ENCODE results near the gene NPHP4. TPM values are rescaled to one million over a fixed set of nuclear protein-coding genes. Genes with fewer than 3 reads are reported as not detected.

NPHP4 gene
- total RNA-seq, 1 experiment from 2014 or later, result 16.8 TPM

DNA sequence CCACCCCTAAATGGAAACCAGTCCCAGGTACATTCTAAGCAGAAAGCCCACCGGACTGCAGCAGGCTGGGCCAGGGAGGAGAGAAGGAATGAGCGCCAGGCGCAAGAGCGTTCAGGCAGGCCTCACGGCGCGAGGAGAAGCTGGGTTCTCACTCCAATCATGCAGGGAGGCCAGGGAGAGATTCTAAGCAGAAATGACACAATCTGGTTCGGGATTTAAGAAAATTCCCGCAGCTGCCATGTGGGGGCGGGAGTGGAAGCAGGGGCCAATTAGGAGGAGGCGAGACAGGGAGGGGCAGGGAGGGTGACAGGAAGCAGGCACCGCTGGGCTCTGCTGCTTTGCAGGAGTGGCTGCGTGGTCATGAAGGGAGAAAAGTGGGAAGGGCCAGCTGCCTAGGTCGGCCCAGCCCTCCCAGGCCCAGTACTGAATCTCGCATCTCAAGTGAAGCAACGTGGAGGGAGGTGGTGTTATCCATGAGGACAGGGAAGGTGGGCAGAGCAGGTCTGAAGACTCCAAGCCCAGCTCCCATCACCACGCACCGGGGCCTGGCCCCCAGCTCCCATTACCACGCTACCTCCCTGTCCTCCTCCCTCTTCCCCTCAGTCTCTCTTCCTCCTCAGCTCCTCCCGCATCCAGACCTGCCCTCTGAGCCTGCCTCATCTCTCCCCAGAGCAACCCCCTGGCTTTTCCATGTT lies 11.8 kb downstream of the NPHP4 start:
- ChIA-PET CTCF (interaction anchor here (0.5 to 3.3 kb wide), 20 partner anchors 11 to 764 kb away, joined by 3 to 39 read pairs (median 4); partner anchors contain the start of genes NPHP4 and RNF207), POLR2A (interaction anchor here (0.7 to 2.1 kb wide), 2 partner anchors 12 to 24 kb away, joined by 3 to 9 read pairs; partner anchors contain the start of gene NPHP4)
- Mint-ChIP-seq H3K27ac (peak overlapping the region; percentile 69), H3K4me1 (peaks cover 15% of the 10 kb centered on the region), H3K36me3 (peaks cover 17% of the 10 kb centered on the region), H3K9me3 (0 out of 2 replicates have a peak, but pooled peaks cover 3% of the 10 kb centered on the region), H3K27me3 (ENCODE audit: low read depth) (no peaks in the 10 kb centered on the region), H3K4me3 (peak overlapping the region; percentile 57)
- ATAC-seq (peak; percentile 98), DNase-seq (ENCODE audit: low spot score) (peak; percentile 88)
- TF ChIP-seq FOXK1 (CRISPR knock-in tag; IDR thresholded peaks at IDR 0.05) (peak; percentile 51; the same call in 1 of the 2 replicates), MYBL2 (CRISPR knock-in tag; IDR thresholded peaks at IDR 0.05) (0 out of 2 replicates have a peak, but pooled peaks have one; percentile 20), NFE2L1 (CRISPR knock-in tag; IDR thresholded peaks at IDR 0.05) (0 out of 2 replicates have a peak, but pooled peaks have one; percentile 42), ZNF263 (CRISPR knock-in tag; IDR thresholded peaks at IDR 0.05; ENCODE audit: low read depth) (peak; percentile 41; the same call in 1 of the 2 replicates), TCF7 (CRISPR knock-in tag; IDR thresholded peaks at IDR 0.05; ENCODE audit: low read depth) (no peak), ETV6 (CRISPR knock-in tag; IDR thresholded peaks at IDR 0.05) (0 out of 2 replicates have a peak, but pooled peaks have one; percentile 11), SMAD3 (CRISPR knock-in tag; IDR thresholded peaks at IDR 0.05; ENCODE audit: borderline replicate concordance) (no peak)
- TF ChIP-seq, protein P1, sequence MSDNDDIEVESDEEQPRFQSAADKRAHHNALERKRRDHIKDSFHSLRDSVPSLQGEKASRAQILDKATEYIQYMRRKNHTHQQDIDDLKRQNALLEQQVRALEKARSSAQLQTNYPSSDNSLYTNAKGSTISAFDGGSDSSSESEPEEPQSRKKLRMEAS (CRISPR knock-in tag; IDR thresholded peaks at IDR 0.05), result peak; percentile 57
- TF ChIP-seq, protein P2, sequence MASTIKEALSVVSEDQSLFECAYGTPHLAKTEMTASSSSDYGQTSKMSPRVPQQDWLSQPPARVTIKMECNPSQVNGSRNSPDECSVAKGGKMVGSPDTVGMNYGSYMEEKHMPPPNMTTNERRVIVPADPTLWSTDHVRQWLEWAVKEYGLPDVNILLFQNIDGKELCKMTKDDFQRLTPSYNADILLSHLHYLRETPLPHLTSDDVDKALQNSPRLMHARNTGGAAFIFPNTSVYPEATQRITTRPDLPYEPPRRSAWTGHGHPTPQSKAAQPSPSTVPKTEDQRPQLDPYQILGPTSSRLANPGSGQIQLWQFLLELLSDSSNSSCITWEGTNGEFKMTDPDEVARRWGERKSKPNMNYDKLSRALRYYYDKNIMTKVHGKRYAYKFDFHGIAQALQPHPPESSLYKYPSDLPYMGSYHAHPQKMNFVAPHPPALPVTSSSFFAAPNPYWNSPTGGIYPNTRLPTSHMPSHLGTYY (CRISPR knock-in tag; IDR thresholded peaks at IDR 0.05), result no peak
- TF ChIP-seq, protein P3, sequence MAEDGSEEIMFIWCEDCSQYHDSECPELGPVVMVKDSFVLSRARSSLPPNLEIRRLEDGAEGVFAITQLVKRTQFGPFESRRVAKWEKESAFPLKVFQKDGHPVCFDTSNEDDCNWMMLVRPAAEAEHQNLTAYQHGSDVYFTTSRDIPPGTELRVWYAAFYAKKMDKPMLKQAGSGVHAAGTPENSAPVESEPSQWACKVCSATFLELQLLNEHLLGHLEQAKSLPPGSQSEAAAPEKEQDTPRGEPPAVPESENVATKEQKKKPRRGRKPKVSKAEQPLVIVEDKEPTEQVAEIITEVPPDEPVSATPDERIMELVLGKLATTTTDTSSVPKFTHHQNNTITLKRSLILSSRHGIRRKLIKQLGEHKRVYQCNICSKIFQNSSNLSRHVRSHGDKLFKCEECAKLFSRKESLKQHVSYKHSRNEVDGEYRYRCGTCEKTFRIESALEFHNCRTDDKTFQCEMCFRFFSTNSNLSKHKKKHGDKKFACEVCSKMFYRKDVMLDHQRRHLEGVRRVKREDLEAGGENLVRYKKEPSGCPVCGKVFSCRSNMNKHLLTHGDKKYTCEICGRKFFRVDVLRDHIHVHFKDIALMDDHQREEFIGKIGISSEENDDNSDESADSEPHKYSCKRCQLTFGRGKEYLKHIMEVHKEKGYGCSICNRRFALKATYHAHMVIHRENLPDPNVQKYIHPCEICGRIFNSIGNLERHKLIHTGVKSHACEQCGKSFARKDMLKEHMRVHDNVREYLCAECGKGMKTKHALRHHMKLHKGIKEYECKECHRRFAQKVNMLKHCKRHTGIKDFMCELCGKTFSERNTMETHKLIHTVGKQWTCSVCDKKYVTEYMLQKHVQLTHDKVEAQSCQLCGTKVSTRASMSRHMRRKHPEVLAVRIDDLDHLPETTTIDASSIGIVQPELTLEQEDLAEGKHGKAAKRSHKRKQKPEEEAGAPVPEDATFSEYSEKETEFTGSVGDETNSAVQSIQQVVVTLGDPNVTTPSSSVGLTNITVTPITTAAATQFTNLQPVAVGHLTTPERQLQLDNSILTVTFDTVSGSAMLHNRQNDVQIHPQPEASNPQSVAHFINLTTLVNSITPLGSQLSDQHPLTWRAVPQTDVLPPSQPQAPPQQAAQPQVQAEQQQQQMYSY (CRISPR knock-in tag; IDR thresholded peaks at IDR 0.05), result peak; percentile 69
- TF ChIP-seq, protein P4, sequence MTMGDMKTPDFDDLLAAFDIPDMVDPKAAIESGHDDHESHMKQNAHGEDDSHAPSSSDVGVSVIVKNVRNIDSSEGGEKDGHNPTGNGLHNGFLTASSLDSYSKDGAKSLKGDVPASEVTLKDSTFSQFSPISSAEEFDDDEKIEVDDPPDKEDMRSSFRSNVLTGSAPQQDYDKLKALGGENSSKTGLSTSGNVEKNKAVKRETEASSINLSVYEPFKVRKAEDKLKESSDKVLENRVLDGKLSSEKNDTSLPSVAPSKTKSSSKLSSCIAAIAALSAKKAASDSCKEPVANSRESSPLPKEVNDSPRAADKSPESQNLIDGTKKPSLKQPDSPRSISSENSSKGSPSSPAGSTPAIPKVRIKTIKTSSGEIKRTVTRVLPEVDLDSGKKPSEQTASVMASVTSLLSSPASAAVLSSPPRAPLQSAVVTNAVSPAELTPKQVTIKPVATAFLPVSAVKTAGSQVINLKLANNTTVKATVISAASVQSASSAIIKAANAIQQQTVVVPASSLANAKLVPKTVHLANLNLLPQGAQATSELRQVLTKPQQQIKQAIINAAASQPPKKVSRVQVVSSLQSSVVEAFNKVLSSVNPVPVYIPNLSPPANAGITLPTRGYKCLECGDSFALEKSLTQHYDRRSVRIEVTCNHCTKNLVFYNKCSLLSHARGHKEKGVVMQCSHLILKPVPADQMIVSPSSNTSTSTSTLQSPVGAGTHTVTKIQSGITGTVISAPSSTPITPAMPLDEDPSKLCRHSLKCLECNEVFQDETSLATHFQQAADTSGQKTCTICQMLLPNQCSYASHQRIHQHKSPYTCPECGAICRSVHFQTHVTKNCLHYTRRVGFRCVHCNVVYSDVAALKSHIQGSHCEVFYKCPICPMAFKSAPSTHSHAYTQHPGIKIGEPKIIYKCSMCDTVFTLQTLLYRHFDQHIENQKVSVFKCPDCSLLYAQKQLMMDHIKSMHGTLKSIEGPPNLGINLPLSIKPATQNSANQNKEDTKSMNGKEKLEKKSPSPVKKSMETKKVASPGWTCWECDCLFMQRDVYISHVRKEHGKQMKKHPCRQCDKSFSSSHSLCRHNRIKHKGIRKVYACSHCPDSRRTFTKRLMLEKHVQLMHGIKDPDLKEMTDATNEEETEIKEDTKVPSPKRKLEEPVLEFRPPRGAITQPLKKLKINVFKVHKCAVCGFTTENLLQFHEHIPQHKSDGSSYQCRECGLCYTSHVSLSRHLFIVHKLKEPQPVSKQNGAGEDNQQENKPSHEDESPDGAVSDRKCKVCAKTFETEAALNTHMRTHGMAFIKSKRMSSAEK (CRISPR knock-in tag; IDR thresholded peaks at IDR 0.05; ENCODE audit: borderline replicate concordance), result no peak

DNA sequence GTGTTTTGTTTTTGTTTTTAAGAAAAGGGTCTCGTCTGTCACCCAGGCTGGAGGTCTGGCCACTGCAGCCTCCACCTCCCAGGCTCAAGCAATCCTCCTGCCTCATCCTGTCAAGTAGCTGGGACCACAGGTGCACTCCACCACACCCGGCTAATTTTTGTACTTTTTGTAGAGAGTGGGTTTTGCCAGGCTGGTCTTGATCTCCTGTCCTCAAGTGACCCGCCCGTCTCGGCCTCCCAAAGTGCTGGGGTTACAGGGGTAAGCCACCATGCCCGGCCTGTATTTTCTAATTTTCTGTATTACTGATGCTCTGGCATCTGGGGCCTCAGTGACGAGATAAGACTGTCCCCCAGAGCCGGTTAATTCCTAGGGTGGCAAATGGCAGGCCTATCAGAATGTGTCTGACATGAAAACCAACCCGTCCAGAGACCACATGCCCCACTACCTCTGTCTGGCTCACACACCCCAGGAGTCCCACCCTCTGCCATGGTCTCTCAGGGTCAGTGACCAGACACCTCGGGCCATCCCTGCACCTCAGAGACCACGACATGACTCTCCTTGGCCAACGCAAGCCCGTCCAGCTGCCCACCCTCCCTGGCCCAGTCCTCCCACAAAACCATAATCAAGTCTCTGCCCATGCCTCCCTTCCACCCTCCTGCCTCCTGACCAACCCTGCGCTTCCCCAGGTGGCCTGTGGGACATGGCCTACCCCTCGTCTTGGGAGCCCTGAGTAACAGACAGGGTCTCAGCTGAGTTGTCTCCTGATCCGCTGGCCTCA lies 12.5 kb downstream of the NPHP4 start:
- POLR2A ChIA-PET, result interaction anchor here (0.7 to 2.1 kb wide), 2 partner anchors 13 to 24 kb away, joined by 3 to 9 read pairs; partner anchors contain the start of gene NPHP4
- CTCF ChIA-PET, result interaction anchor here (0.9 to 3.3 kb wide), 12 partner anchors 12 to 234 kb away, joined by 3 to 39 read pairs (median 5); partner anchors contain the start of gene NPHP4
- TF ChIP-seq, protein P5, sequence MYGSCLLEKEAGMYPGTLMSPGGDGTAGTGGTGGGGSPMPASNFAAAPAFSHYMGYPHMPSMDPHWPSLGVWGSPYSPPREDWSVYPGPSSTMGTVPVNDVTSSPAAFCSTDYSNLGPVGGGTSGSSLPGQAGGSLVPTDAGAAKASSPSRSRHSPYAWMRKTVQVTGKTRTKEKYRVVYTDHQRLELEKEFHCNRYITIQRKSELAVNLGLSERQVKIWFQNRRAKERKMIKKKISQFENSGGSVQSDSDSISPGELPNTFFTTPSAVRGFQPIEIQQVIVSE (CRISPR knock-in tag; IDR thresholded peaks at IDR 0.05; ENCODE audit: borderline replicate concordance), result no peak
- TF ChIP-seq, protein P6, sequence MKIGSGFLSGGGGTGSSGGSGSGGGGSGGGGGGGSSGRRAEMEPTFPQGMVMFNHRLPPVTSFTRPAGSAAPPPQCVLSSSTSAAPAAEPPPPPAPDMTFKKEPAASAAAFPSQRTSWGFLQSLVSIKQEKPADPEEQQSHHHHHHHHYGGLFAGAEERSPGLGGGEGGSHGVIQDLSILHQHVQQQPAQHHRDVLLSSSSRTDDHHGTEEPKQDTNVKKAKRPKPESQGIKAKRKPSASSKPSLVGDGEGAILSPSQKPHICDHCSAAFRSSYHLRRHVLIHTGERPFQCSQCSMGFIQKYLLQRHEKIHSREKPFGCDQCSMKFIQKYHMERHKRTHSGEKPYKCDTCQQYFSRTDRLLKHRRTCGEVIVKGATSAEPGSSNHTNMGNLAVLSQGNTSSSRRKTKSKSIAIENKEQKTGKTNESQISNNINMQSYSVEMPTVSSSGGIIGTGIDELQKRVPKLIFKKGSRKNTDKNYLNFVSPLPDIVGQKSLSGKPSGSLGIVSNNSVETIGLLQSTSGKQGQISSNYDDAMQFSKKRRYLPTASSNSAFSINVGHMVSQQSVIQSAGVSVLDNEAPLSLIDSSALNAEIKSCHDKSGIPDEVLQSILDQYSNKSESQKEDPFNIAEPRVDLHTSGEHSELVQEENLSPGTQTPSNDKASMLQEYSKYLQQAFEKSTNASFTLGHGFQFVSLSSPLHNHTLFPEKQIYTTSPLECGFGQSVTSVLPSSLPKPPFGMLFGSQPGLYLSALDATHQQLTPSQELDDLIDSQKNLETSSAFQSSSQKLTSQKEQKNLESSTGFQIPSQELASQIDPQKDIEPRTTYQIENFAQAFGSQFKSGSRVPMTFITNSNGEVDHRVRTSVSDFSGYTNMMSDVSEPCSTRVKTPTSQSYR (CRISPR knock-in tag; IDR thresholded peaks at IDR 0.05), result no peak
- TF ChIP-seq ZNF263 (CRISPR knock-in tag; IDR thresholded peaks at IDR 0.05; ENCODE audit: low read depth) (no peak), GABPB1 (CRISPR knock-in tag; IDR thresholded peaks at IDR 0.05) (no peak), ZNF423 (CRISPR knock-in tag; IDR thresholded peaks at IDR 0.05) (no peak), NR1H2 (CRISPR knock-in tag; IDR thresholded peaks at IDR 0.05) (no peak), CREM (CRISPR knock-in tag; IDR thresholded peaks at IDR 0.05) (no peak)
- TF ChIP-seq, protein P7, sequence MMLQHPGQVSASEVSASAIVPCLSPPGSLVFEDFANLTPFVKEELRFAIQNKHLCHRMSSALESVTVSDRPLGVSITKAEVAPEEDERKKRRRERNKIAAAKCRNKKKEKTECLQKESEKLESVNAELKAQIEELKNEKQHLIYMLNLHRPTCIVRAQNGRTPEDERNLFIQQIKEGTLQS (CRISPR knock-in tag; conservative IDR thresholded peaks at IDR 0.05), result no peak

More for the DNA sequence above, 12.5 kb downstream of the NPHP4 start:
- Mint-ChIP-seq H3K4me3 (peak overlapping the region; percentile 57), H3K27me3 (ENCODE audit: low read depth) (no peaks in the 10 kb centered on the region), H3K9me3 (0 out of 2 replicates have a peak, but pooled peaks cover 3% of the 10 kb centered on the region), H3K36me3 (peaks cover 17% of the 10 kb centered on the region), H3K27ac (peak overlapping the region; percentile 69), H3K4me1 (peaks cover 15% of the 10 kb centered on the region)
- DNase-seq (ENCODE audit: low spot score) (no peak), ATAC-seq (peak; percentile 9; the same call in 1 of the 2 replicates)
